A549 treated with GW870086 at 1 μM for 4 hours (cell line): ENCODE data around the gene TEAD4. TPM values are rescaled to one million over a fixed set of nuclear protein-coding genes. Genes with fewer than 3 reads are reported as not detected.

Experiments used
- total RNA-seq: library from RNA; stranded (reverse); fragments of 200-300 nt; extraction: Qiagen RNA extraction; gene quantifications from 5 replicates; pipeline ENCODE4 v1.2.3, GENCODE V29; 2022; ENCODE audit warnings: low read depth

The TEAD4 gene
- total RNA-seq, result 36.6 to 46.0 TPM (median 45.1 TPM) in 5 replicates

DNA sequence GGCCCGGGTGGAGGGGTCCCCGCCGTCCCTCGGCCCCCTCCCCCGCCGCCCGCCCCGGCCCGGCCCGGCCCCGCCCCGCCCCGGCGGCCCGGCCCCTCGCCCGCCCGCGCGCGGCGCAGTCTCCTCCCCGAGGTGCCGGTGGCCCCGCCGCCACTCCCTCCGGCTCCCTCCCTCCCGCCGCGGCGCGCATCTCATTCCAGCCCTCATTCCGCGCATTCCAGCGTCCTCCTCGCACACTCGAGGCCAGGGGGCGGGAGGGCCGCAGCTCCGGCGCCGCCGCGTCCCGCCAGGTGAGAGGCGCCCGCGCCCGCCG lies at the start of gene TEAD4:
TEAD4 (plus strand) TSS at position 206 of the 313 bp plus-strand sequence.

DNA sequence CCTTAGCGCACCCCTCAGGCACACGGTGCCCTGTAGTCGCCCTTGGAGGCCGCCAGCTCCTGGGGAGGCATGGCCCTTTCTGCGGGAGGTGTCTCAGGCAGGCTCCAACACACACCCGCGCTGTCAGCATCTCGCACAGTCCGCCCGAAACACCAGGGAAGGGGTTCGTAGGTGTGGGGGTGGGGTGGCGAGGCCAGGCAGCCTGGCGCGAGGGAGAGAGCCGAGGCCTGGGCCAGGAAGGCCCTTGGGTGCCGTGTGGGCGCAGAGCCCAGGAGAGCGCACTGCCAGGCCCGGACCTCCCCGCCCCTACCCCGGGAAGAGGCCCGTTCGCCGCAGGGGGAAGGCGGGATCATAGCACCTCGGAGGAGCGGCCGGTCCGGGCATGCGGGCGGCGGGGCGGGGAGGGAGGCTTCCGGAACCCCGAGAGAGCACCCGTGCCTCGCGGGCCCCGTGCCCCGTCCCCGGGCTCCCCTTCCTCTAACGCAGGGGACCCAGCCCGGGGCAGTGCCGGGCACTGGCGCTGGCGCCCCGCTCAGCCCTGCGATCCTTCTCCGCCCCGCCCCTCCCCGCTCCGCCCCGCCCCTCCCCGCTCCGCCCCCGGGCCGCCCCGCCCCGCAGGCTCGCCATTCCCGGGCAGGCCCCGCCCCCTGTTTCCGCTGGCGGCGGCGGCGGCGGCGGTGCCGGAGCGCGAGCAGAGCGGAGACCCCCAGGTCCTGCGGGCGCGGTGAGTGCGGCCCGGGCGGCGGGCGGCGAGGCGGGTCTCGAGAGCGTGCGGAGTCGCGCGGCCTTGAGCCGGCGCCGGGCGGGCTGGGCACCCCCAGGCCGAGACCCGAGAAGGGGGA lies 117.8 kb downstream of the TEAD4 start, which contains the start of gene TSPAN9:
TSPAN9 (plus strand) TSS at position 650 of the 842 bp plus-strand sequence. CDS start 123,815 bp downstream, outside the sequence.

Other genes starting within 250 kb of the TEAD4 start
- 88.5 to 107 TPM (median 103 TPM) in 5 replicates for gene FKBP4, start 164.4 kb upstream of the TEAD4 start, total RNA-seq
- gene ITFG2, start 146.7 kb upstream of the TEAD4 start, total RNA-seq, result 12.9 to 18.3 TPM (median 14.5 TPM) in 5 replicates
- gene NRIP2, start 124.4 kb upstream of the TEAD4 start, total RNA-seq, result not detected in 5 replicates
- gene TEX52, start 102.4 kb upstream of the TEAD4 start, total RNA-seq, result not detected in 5 replicates
- gene FOXM1, start 82.2 kb upstream of the TEAD4 start, total RNA-seq, result 81.4 to 98.0 TPM (median 90.6 TPM) in 5 replicates
- gene RHNO1, start 82.2 kb upstream of the TEAD4 start, total RNA-seq, result 35.9 to 44.3 TPM (median 42.5 TPM) in 5 replicates
- gene TULP3, start 68.5 kb upstream of the TEAD4 start, total RNA-seq, result 15.9 to 20.1 TPM (median 19.3 TPM) in 5 replicates
- gene TSPAN9, start 118.0 kb downstream of the TEAD4 start, total RNA-seq, result 49.2 to 69.9 TPM (median 61.4 TPM) in 5 replicates